ENCODE measurements around the gene ELFN2. TPM values are rescaled to one million over a fixed set of nuclear protein-coding genes. Genes with fewer than 3 reads are reported as not detected.

The ELFN2 gene
- total RNA-seq, 2 donors from 2014 or later, result not detected

DNA sequence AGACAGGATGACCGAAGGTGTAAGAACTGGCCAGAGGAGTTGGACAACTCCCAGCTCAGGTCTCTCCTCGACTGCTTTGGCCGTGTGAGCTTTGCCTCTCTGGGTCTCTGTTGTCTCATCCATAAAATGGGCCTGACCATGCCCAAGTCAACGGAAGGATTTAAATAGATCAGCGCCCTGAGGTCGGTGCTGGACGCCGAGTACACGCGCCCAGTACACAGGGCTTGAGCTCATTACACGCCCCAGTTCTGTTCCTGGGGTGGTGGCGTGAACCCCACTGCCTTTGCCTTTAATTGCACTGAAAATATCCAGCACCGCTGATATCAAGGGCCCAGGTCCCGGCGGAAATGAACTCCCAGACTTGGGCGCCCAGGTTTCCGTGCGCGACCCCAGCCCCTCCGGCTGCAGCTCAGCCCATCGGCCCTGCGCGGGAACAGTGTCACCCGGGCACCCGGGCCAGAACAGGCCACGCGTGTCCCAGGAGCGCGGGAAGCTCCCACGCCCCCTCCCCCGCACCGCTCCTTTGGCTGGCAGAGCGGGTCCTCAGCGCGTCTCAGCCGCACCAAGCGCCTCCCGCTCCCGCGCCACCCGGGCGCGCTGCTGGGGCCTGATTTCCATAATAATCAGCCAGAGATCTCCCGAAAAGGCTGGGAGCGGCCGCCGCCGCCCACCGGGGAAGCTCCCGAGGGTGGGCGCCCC, 102.8 kb downstream of the ELFN2 start:
- Histone ChIP-seq H3K27me3 (replicated peaks; ENCODE audit: insufficient read depth) (peaks cover 5% of the 10 kb centered on the region), H3K9me3 (no peaks in the 10 kb centered on the region), H3K36me3 (no peaks in the 10 kb centered on the region), H3K4me1 (ENCODE audit: control insufficient read depth in 1 of 2, low read depth in 2 of 2) (no peaks in the 10 kb centered on the region), H3K4me3 (no peak overlapping the region), H3K27ac (no peak overlapping the region)
- no peak for ATAC-seq (ENCODE audit: insufficient number of reproducible peaks, low FRiP score, low read depth)
- TF ChIP-seq, protein P1, sequence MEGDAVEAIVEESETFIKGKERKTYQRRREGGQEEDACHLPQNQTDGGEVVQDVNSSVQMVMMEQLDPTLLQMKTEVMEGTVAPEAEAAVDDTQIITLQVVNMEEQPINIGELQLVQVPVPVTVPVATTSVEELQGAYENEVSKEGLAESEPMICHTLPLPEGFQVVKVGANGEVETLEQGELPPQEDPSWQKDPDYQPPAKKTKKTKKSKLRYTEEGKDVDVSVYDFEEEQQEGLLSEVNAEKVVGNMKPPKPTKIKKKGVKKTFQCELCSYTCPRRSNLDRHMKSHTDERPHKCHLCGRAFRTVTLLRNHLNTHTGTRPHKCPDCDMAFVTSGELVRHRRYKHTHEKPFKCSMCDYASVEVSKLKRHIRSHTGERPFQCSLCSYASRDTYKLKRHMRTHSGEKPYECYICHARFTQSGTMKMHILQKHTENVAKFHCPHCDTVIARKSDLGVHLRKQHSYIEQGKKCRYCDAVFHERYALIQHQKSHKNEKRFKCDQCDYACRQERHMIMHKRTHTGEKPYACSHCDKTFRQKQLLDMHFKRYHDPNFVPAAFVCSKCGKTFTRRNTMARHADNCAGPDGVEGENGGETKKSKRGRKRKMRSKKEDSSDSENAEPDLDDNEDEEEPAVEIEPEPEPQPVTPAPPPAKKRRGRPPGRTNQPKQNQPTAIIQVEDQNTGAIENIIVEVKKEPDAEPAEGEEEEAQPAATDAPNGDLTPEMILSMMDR (IDR thresholded peaks at IDR 0.05), result no peak
- no peak for DNase-seq (ENCODE audit: low spot score)

DNA sequence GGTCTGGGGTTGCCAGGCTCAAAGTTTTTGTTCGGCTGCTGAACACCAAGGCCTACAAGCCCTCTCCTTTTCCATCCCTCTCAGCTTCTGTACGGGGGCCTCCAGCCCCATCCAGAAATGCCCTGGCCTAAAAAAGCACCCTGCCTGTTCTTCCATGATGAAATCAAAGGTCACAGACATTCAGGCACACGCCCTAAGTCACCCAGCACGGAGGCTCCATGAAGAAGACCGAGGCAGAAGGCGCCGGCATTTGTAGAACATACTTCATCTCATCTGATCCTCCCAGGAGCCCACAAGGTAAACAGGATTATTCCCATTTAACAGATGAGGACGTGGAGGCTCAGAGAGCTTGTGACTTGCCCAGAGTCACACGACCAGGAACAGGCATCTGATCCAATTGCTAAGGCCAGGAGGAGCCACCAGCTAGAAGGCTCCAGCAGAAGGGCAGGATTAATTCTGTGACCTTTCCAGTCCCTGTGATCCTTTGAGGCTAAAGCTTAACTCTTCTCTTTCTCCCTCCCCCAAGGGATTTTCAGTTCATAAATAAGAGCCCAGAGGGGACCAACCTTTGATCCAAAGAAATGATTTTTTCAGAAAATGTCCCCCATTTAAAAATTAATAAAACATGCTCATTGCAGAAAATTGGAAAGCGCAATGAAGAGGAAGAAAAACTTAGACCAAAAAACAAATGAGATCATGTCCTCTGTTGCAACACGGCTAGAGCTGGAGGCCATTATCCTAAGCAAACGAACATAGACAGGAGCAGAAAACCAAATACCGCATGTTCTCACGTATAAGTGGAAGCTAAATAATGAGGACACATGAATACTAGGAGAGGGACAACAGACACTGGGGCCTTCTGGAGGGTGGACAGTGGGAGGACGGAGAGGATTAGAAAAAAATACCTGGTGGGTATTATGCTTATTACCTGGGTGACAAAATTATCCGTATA, 106.3 kb downstream of the ELFN2 start:
- no peak for ATAC-seq (ENCODE audit: insufficient number of reproducible peaks, low FRiP score, low read depth)
- peaks cover under 1% of the 10 kb centered on the region for H3K27me3 ChIP-seq (replicated peaks; ENCODE audit: insufficient read depth)

DNA sequence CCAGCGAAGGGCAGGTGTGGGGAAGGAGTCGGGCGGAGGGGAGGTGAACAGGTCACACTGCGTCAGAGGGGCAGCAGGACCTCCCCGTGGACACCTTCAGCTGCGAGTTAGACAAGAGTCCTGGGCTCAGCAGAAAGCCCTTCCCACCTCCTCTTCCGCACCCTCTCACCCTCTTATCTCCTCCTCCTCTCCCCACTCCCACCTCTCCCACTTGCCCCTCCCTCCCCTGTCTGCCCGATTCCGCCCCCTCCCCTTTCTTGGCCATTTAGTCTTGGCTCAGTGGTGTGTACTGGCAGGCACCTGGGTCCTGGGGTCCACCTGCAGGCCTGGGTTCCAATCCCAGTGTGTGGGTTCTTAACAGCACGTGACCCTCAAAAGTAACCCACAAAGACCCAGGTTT, 107.8 kb downstream of the ELFN2 start:
- no peaks in the 10 kb centered on the region for H3K4me1 ChIP-seq (ENCODE audit: control insufficient read depth in 1 of 2, low read depth in 2 of 2)
- DNase-seq (ENCODE audit: low spot score) (no peak), ATAC-seq (ENCODE audit: insufficient number of reproducible peaks, low FRiP score, low read depth) (no peak)
- H3K36me3 ChIP-seq, result no peaks in the 10 kb centered on the region
- H3K4me3 ChIP-seq, result no peak overlapping the region
- no peak overlapping the region for H3K27ac ChIP-seq
- TF ChIP-seq, protein P1 (IDR thresholded peaks at IDR 0.05), result no peak
- no peaks in the 10 kb centered on the region for H3K27me3 ChIP-seq (replicated peaks; ENCODE audit: insufficient read depth)
- no peaks in the 10 kb centered on the region for H3K9me3 ChIP-seq

More for the DNA sequence above, 106.3 kb downstream of the ELFN2 start:
- Histone ChIP-seq H3K9me3 (no peaks in the 10 kb centered on the region), H3K4me1 (ENCODE audit: control insufficient read depth in 1 of 2, low read depth in 2 of 2) (no peaks in the 10 kb centered on the region), H3K4me3 (no peak overlapping the region), H3K27ac (no peak overlapping the region), H3K36me3 (no peaks in the 10 kb centered on the region)
- TF ChIP-seq, protein P1 (IDR thresholded peaks at IDR 0.05), result no peak
- DNase-seq (ENCODE audit: low spot score), result no peak

DNA sequence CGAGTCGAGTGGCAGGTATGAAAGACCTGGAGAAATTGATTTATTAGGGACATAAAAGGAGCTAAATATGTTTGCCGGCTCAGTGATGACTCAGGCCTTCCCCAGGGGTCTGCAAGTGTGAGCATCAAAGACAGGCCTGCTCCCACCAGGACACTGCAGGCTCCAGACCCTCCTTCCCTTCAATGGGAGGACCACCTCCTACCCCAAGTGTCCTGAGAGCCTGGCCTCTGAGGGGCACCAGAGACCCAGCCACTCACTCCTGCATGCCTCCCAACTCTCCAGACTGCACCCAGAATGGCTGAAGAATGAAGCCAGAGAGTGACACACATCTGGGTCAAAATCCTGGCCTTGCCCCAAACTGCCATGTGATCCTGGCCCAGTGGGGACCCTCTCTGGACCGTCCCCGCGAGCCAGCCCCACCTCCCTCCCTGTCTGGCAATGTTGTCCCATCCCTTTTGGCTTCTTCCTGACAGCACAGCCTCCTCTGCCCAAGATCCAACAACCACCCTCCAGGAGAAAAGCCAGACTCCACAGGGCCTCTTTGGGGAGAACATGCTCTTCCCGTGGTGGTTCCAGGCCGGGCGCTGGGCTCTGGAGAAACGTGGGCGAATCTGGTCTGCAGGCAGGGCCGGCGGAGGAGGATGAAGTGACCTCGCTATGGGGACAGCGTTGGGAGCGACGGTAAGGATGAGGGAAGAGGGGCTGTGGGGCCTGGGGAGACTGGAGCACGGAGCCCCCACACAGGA, 108.7 kb downstream of the ELFN2 start:
- Histone ChIP-seq H3K4me3 (no peak overlapping the region), H3K27me3 (replicated peaks; ENCODE audit: insufficient read depth) (no peaks in the 10 kb centered on the region), H3K9me3 (no peaks in the 10 kb centered on the region), H3K36me3 (no peaks in the 10 kb centered on the region), H3K27ac (no peak overlapping the region), H3K4me1 (ENCODE audit: control insufficient read depth in 1 of 2, low read depth in 2 of 2) (no peaks in the 10 kb centered on the region)
- DNase-seq (ENCODE audit: low spot score) (no peak), ATAC-seq (ENCODE audit: insufficient number of reproducible peaks, low FRiP score, low read depth) (no peak)
- TF ChIP-seq, protein P1 (IDR thresholded peaks at IDR 0.05), result no peak

Other genes with a start within 250 kb of the ELFN2 start
- gene C1QTNF6, start 239.2 kb downstream of the ELFN2 start, total RNA-seq, result 1 to 10 TPM; 1.9 to 2.1 TPM
- gene SSTR3, start 215.0 kb downstream of the ELFN2 start, total RNA-seq, result not detected
- 10 to 100 TPM; 10.7 to 16.2 TPM for gene RAC2, start 183.2 kb downstream of the ELFN2 start, total RNA-seq
- gene CYTH4, start 145.0 kb downstream of the ELFN2 start, total RNA-seq, result 10 to 100 TPM; 50.8 to 78.0 TPM
- gene MFNG, start 58.9 kb upstream of the ELFN2 start, total RNA-seq, result 10 to 100 TPM; 18.1 to 25.5 TPM
- 10 to 100 TPM in 1 of 2 donors, 1 to 10 TPM in 1; 7.2 to 11.0 TPM for gene CARD10, start 91.9 kb upstream of the ELFN2 start, total RNA-seq
- 100 to 1,000 TPM in 1 of 2 donors, 10 to 100 TPM in 1; 61.6 to 104 TPM for gene CDC42EP1, start 133.0 kb upstream of the ELFN2 start, total RNA-seq
- gene LGALS2, start 152.6 kb upstream of the ELFN2 start, total RNA-seq, result not detected
- 10 to 100 TPM; 59.9 to 61.2 TPM for gene GGA1, start 181.4 kb upstream of the ELFN2 start, total RNA-seq
- 10 to 100 TPM in 1 of 2 donors, 1 to 10 TPM in 1; 5.6 to 14.2 TPM for gene SH3BP1, start 212.2 kb upstream of the ELFN2 start, total RNA-seq
- 10 to 100 TPM in 1 of 2 donors, 1 to 10 TPM in 1; 6.3 to 13.8 TPM for gene PDXP, start 231.2 kb upstream of the ELFN2 start, total RNA-seq
- gene LGALS1, start 248.2 kb upstream of the ELFN2 start, total RNA-seq, result 1,000 to 10,000 TPM; 1,470 to 1,957 TPM

Measured in thoracic aorta (tissue), 2 donors.